Stimulated activated CD4-positive, alpha-beta T cell treated with anti-CD3 and anti-CD28 coated beads, Interleukin-1b, Interleukin-23, amount 100 ng/mL, for 4 hours (primary cell): Measurements from ENCODE around the gene RCCD1.

ENCODE experiments used
- DNase-seq, 2 donors: peaks; one replicate each; pipeline ENCODE4 v3.0.0-alpha.2; 2020; ENCODE audit warnings: low read depth in 2 of 2

RCCD1 gene

DNA sequence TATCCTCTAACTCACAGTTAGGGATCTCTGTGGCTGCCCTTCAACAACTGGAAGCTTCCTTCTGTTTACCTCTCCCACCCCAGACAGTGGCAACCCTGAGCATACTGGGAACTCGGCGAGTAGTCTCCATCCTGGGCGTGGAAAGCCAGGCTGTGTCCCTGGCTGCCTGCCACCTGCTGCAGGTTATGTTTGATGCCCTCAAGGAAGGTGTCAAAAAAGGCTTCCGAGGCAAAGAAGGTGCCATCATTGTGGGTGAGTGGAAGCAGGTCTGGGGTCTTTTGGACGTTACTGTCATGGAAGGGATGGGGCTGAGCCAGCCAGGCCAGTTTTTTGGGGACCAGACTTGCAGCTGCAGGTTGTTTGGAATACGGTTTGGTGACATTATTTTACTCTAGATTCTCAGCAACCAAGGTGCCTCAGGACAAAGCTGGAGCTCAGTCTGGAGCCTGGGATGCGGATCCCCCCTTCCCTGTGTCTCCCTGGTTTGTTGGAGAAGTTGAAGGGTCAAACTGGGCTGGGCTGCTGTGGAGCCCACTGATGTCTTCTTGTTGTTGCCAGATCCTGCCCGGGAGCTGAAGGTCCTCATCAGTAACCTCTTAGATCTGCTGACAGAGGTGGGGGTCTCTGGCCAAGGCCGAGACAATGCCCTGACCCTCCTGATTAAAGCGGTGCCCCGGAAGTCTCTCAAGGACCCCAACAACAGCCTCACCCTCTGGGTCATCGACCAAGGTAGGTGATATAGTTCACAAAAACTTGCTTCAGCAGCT is 12.1 kb upstream of the RCCD1 start:
- no peak for DNase-seq

- no peak for DNase-seq
Observed at GRCh38 chr15:90945091-90945490, 9.6 kb upstream of the RCCD1 start.

- no peak for DNase-seq
Observed at GRCh38 chr15:90946538-90946937, 8.1 kb upstream of the RCCD1 start.

GRCh38 chr15:90946941-90947576 is 7.6 kb upstream of the RCCD1 start:
- DNase-seq: no peak

DNA sequence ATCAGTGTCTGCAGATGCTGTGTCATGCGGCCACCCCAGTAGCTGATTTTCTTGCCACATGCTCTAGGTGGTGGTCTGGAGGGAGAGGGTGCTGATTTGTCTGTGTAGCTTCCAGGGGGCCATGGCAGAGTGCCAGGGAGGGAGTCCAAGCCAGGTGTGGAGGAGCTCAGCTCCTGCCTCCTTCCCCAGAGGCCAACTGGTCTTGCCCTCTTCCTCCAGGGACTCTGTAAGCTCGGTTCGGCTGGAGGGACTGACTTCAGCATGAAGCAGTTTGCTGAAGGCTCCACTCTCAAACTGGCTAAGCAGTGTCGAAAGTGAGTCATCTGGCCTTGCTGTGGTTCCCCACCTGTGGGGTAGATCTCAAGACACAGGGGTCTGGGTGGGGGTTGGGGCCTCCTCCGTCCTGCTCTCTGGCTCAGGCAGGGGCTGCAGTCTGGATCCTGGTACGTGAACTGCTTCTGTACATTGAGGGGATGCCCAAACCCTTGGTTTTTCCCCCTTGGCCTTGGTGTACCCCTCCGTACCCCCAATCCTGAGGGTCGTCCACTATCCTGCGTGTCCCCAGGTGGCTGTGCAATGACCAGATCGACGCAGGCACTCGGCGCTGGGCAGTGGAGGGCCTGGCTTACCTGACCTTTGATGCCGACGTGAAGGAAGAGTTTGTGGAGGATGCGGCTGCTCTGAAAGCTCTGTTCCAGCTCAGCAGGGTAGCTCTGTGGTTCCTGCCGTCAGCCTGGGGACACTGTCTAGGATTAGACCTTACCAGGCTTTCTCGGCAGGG is 6.9 kb upstream of the RCCD1 start:
- DNase-seq: no peak

DNA sequence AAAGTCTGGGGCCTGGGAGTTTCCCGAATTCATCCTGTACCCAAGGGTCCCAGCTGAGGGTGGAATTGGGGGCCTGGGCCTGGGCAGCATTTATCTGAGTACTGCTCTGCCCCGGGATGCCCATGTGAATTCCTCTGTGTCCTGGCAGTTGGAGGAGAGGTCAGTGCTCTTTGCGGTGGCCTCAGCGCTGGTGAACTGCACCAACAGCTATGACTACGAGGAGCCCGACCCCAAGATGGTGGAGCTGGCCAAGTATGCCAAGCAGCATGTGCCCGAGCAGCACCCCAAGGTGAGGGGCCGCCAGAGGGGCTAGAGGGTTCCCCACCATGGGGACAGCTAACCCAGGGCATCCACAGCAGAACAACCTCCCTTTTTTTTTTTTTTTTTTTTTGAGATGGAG is 6.2 kb upstream of the RCCD1 start:
- no peak for DNase-seq

DNA sequence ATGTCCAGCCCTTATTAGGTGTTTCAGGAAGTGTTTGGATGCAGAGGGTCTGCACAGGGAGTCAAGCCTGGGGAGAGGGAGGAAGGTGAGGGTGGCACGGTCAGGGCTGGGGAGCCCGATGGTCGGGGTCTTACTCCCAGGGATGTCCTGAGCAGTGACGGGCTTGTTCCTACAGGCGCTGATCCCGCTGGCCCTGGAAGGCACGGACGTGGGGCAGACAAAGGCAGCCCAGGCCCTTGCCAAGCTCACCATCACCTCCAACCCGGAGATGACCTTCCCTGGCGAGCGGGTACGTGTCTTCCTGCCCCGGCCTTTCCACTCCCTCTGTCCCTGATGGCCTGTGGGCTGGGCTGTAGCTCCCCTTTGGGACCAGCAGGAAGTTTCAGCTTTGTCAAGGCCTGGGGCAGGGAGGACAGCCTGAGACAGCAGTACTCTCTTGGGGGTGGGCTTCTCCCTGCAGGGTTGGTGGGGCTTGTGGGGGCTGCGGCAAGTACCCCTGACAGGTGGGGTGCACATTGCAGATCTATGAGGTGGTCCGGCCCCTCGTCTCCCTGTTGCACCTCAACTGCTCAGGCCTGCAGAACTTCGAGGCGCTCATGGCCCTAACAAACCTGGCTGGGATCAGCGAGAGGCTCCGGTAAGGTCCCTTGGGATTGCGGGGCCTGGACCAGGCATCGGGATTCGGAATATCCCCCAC is 4.6 kb upstream of the RCCD1 start:
- DNase-seq: no peak

DNA sequence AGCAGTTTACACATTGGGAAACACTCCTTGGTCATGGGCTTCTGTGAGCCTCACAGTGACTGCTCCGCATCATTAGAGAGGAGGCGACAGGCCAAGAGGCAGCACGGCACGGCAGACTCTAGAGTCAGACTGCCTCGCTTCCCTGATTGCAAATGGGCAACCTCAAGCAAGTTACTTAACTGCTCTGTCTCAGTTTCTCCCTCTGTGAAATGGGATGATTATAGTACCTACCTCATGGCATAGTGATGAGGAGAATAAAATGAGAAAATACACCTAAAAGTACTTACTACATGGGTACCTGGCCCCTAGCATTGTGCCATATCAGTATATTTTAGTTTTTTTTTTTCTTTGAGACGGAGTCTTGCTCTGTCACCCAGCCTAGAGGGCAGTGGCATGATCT is 4.0 kb upstream of the RCCD1 start:
- no peak for DNase-seq

DNA sequence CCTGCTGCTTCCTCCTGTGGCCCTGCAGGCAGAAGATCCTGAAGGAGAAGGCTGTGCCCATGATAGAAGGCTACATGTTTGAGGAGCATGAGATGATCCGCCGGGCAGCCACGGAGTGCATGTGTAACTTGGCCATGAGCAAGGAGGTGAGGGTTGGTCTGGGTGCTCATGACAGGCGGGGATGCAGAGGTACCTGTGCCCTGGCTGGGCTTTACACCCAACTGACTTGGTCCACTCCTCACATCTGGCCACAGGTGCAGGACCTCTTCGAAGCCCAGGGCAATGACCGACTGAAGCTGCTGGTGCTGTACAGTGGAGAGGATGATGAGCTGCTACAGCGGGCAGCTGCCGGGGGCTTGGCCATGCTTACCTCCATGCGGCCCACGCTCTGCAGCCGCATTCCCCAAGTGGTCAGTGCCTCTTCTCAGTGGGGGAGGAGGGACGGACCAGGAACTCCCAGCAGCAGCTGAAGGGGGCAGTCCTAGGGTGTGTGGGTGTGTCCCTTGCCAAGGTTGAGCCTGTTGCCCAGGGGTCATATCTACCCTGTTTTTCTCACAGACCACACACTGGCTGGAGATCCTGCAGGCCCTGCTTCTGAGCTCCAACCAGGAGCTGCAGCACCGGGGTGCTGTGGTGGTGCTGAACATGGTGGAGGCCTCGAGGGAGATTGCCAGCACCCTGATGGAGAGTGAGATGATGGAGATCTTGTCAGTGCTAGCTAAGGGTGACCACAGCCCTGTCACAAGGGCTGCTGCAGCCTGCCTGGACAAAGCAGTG is 1.6 kb upstream of the RCCD1 start:
- DNase-seq: no peak

DNA sequence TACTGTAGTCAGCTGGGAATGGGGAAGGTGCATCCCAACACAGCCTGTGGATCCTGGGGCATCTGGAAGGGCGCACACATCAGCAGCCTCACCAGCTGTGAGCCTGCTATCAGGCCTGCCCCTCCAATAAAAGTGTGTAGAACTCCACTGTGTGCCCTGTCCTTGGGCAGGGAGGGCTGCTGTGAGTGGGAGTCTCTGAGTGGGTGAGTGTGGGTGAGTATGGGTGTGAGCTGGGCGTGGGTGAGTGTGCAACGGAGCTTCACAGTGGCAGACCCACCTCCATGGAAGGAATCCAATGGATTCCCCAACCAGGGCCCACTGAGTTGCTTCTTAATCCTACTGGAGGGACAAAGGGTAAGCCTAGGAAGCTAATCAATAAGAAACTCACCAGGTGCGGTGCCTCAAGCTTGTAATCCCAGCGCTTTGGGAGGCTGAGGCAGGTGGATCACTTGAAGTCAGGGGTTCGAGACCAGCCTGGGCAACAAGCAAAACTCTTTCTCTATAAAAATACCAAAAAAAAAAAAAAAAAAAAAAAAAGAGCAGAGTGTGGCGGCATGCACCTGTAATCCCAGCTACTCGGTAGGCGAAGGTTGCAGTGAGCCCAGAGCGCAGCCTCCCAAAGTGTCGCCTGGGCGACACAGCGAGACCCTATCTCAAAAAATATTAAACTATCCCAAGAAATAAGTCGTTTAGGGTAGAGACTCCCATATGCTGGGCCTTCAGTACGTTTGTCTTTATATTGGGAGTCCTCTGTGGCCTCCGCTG is 555 bp upstream of the RCCD1 start:
- no peak for DNase-seq

DNA sequence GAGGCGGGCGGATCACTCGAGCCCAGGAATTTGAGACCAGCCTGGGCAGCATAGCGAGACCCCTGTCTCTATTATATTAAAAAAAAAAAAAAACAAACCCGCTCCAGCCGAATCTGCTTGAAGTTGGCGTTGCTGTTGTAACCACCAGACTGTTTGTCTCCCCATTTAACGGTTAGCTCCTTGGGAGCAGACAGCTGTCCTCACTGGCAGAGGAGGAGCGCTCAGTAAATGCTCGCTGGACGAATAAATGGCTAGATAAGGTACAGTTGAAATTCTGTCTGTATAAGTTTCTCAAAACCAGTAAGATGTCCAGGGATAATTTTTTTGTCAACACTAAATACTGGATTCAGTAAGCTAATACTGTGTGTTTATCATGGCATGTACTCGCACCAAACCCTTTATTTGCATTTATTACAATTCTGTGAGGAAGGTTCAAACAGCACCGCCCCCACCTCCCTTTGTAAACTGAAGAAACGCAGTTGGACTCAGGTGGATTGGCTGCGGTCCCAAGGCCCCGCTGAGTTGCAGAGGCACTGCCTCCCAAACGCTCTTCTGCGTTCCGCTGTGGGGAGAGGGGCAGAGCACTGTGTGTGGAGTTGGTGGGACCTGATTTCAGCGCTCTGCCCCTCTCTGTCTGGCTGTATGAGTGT is 1.1 kb downstream of the RCCD1 start:
- DNase-seq: no peak

GRCh38 chr15:90956274-90957030 is 1.8 kb downstream of the RCCD1 start:
- DNase-seq: peak; percentile 52 to 62

DNA sequence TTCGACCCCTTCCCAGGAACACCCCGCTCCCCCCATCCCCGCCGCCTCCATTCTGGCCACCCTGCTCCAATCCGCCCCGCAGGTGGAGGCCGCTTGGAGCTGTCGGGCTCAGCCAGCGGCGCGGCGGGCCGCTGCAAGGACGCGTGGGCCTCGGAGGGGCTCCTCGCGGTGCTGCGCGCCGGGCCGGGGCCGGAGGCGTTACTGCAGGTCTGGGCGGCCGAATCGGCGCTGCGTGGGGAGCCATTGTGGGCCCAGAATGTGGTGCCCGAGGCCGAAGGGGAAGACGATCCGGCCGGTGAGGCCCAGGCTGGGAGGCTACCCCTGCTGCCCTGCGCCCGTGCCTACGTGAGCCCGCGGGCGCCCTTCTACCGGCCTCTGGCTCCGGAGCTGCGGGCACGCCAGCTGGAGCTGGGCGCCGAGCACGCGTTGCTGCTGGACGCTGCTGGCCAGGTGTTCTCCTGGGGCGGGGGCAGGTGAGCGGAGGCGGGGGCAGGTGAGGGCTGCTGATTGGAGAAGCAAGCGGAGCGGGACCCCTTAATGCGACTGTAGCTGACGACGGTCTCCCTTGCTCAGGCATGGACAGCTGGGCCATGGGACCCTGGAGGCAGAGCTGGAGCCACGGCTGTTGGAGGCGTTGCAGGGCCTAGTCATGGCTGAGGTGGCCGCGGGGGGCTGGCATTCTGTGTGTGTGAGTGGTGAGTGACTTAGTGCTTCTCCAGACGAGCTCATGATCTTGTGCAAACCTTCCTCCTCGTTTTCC is 2.5 kb downstream of the RCCD1 start:
- no peak for DNase-seq

GRCh38 chr15:90957791-90958190 is 3.1 kb downstream of the RCCD1 start:
- no peak for DNase-seq

GRCh38 chr15:90959028-90959595 is 4.4 kb downstream of the RCCD1 start:
- no peak for DNase-seq

GRCh38 chr15:90959894-90960293 is 5.2 kb downstream of the RCCD1 start:
- DNase-seq: no peak

DNA sequence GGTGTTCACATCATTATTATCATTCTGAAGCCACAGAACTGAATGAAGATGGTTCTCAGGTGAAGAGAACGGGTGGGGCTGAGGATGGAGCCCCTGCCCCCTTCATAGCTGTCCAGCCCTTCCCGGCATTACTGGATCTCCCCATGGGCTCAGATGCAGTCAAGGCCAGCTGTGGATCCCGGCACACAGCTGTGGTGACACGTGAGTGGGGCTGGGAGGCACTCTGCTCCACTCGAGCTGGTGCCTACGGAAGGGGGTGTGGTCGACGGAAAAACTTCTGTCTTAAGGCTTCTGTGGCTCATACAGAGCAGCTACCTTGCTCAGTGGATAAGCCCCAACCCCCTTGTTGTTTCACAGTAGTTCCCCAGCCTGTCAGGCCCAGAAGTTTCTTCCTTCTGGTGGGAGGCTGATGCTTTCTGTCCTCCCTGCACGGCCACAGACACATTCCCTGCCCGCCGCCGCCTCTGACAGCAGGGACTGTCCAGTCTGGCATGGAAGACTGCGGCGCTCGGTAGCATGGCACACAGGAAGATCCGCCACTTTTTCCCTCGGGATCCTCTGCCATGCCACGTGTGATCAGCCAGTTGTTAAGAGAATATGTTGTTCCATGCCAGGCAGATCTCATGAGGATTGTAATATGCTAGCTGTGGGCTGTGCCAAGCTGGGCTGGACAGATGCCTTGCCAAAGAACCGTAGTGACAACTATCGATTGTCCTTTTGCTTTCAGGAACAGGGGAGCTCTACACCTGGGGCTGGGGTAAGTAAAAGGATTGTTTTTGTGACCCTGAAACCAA is 5.8 kb downstream of the RCCD1 start:
- no peak for DNase-seq
